WI38 (cell line): Measurements from ENCODE around the gene TRPV4.
A peak's percentile ranks its signal among the peaks of the same experiment; 100 is the strongest.

Experiments used
- H3K4me3 ChIP-seq: 2 replicates; pipeline ENCODE4 v1.5.1; 2011; ENCODE audit warnings: low read depth, mild to moderate bottlenecking, control low read depth, low read length
- TF ChIP-seq, protein P1 (sequence below): IDR thresholded peaks from 2 replicates; pipeline ENCODE4 v1.5.1; 2012; ENCODE audit warnings: low read depth, mild to moderate bottlenecking, control low read depth, low read length

Gene TRPV4

DNA sequence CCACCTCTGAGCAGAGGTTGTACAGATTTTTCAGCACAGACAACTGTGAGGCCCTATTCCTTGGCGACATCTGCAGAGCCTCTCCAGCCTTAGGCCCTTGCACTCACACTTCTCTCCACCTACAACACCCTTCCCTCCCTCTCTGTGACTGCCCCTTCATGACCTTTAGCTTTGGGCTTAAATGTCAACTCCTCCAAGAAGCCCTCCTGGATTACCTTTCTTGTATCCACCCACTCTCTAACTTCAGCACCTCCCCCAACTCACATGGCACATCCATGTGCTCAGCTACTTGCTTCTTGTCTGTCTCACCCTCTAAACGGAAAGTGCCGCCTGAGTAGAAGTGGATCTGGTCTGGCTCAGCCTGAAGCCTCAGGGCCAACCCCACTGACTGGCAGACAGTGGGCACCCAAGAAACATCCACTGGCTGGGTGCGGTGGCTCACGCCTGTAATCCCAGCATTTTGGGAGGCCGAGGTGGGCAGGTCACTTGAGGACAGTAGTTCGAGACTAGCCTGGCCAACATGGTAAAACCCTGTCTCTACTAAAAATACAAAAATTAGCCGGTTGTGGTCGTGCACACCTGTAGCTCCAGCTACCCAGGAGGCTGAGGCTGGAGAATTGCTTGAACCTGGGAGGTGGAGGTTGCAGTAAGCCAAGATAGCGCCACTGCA is 22.1 kb downstream of the TRPV4 start:
- TF ChIP-seq, protein P1, sequence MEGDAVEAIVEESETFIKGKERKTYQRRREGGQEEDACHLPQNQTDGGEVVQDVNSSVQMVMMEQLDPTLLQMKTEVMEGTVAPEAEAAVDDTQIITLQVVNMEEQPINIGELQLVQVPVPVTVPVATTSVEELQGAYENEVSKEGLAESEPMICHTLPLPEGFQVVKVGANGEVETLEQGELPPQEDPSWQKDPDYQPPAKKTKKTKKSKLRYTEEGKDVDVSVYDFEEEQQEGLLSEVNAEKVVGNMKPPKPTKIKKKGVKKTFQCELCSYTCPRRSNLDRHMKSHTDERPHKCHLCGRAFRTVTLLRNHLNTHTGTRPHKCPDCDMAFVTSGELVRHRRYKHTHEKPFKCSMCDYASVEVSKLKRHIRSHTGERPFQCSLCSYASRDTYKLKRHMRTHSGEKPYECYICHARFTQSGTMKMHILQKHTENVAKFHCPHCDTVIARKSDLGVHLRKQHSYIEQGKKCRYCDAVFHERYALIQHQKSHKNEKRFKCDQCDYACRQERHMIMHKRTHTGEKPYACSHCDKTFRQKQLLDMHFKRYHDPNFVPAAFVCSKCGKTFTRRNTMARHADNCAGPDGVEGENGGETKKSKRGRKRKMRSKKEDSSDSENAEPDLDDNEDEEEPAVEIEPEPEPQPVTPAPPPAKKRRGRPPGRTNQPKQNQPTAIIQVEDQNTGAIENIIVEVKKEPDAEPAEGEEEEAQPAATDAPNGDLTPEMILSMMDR: no peak
- no peak overlapping the region for H3K4me3 ChIP-seq

GRCh38 chr12:109808876-109809646 is 24.1 kb downstream of the TRPV4 start:
- no peak overlapping the region for H3K4me3 ChIP-seq
- TF ChIP-seq, protein P1: no peak

GRCh38 chr12:109807954-109808643 is 25.1 kb downstream of the TRPV4 start:
- TF ChIP-seq, protein P1: no peak
- no peak overlapping the region for H3K4me3 ChIP-seq

DNA sequence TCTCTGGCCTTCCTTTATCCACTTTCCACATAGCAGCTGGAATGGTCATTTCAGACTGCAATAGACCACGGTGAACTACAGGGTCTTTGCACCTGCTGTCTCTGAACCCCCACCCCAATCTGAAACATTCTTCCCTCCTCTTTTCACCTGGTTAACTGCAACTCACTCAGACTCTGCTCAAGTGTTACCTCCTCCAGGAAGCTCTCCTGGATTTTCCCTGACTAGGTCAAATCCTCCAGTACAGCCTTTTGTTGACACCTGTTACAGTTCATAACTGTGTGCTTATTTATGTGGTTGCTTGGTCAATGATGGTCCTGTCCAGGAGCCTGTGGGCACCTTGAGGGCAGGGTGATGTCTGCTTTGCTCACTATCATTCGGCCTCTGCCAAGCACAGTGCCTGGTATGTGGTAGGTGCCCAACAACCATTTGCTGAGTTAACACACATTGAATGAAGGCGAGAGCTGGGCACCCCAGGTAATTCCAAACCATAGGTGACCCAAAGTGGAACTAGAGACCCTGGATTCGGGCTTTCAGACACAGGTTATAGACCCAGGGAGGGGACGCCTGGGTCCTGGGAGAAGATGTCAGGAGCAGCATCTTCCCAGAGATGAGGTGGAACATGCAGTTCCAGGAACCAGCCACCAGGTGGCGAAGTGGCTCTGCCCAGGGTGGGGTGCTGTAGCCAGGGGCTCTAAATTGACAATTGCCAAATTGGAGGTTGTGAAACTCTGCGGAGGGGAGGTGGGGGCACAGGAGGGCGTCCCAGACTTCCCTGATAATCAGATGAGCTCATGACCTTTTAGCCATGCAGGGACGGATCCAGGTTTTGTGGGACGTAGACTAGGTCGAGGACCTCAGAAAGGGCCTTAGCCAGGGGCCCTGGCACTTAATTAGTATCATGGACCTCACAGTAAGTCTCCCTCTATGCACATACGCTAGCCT is 28.1 kb downstream of the TRPV4 start:
- no peak overlapping the region for H3K4me3 ChIP-seq
- TF ChIP-seq, protein P1: peak; percentile 99

DNA sequence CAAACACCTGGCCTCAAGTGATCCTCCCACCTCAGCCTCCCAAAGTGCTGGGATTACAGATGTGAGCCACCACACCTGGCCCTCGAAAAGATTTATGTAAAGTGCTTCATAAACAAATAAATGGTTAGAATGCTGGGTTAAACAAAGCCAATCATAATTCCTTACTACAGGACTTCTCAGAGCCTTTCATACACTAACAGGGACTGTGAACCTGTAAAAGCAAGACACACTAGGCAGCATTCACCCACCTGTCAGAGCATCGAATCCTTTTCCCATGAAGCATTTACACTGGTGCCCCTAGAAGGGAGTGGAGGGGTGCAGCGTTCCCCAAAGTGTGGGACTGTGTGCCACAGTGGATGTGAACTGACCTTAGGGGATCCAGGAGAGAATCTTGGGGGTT is 29.5 kb downstream of the TRPV4 start:
- TF ChIP-seq, protein P1: no peak
- H3K4me3 ChIP-seq: no peak overlapping the region

- TF ChIP-seq, protein P1: no peak
- H3K4me3 ChIP-seq: no peak overlapping the region
These were observed 30.4 kb downstream of the TRPV4 start for GRCh38 chr12:109802828-109803227.
